SIG-M5 treated with dmso at 0.1 percent for 504 hours (cell line): ENCODE results near the gene C1GALT1C1L.
"Not testable (repeated sequence)": the region's sequence is repeated elsewhere in the genome, so short reads cannot be mapped to it uniquely, and the experiment has no call there.

Experiments
- DNase-seq: peaks from one replicate; lab custom pipeline; 2025; ENCODE audit not compliant: unreplicated experiment; lab: John Stamatoyannopoulos, UW

The C1GALT1C1L gene

DNA sequence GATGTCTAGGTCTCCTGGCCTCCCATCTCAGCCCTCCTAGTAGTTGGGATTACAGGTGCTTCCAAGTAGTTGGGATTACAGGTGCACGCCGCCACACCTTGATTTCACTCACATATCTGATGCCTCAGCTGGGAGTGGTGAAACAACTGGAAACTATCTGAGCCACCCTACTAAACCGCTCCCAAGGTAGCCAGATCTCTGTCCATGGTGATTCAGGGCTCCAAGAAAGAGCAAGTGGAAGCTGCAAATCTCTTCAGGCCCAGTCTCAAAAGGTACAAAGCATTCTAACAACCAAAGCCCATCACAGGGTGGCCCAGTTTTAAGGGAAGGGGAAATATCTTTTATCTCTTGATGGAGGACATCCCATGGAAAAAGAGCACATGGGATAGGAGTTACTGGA is 19.0 kb downstream of the C1GALT1C1L start:
- DNase-seq: no peak

DNA sequence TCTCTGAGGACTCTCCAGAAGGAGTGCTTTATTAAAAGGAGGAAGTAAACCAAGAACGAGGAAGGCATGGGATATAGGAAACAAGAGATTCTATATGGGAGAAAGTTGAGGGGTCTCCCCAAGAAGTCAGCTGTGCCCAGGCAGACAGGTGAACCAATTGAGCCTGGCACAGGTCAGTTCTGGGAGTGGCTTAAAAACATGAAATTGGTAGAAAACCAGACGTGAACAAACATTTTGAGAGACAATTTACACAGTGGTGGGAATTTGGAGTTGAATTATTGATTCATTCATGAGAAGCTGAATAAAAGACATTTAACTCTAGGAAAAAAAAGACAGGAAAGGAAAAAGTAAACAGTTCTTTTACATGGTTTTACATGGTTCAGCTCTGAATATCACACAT is 22.7 kb downstream of the C1GALT1C1L start:
- DNase-seq: no peak

DNA sequence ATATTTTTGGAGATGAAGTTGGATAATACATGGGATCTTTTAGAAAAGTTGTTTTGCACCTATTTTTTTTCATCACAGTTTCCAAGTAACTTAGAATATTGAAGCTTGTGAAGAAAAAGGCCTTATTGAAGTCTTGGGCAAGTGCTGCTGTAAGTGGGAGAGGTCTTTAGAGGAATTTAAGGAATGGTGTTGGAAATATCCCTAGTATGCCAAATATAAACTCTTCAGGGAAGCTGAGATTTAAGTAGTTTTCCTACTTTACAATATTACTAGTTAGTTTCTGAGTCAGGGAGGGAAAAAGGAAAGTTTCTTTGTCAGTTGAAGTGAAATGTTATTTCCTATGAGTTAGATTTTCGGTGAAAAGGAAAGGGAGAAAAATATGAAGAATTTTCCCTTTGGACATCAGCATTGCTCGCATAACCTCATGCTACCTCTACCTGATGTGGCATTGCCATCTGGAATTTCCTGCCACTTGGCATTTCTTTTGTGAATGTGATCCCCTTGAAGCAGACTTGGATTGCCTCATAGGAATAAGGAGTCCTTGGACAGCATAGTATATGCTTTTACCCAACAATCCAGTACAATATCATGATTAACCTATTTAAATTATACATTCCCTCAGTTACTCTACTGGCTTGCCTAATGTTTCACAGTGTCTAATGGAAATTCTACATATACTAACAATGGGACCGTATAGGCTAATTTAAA is 27.1 kb downstream of the C1GALT1C1L start:
- DNase-seq: no peak

DNA sequence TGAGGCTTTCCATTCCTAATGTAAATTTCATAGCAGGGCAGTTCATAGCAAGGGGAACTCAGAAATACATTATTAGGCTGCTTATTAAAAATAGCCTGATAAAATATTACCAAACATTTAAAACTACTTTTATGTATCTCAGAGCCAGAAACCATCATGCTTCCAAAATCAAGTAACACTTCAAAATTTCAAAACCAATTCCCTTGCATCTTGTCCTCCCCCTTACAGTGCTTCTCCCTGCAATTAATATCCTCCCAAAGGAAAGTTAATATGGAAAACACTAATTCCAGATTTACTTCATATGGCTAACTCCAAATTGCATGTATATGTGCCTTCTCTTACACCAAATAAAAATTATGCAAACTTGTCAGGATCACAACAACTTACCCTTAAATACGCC is 32.5 kb downstream of the C1GALT1C1L start:
- no peak for DNase-seq

DNA sequence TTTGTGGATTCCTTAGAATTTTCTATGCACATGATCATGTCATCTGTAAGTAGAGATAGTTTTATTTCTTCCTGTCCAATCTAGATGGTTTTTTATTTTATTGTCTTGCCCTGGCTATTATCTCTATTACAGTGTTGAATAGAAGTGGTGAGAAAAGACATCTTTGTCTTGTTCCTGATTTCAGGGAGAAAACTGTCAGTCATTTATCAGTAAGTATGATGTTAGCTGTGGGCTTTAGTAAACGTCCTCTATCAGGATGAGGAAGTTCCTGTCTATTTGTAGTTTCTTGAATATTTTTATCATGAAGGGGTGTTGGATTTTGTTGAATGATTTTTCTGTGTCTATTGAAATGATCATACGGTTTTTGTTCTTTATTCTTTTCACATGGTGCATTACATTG is 33.9 kb downstream of the C1GALT1C1L start:
- DNase-seq: no peak

DNA sequence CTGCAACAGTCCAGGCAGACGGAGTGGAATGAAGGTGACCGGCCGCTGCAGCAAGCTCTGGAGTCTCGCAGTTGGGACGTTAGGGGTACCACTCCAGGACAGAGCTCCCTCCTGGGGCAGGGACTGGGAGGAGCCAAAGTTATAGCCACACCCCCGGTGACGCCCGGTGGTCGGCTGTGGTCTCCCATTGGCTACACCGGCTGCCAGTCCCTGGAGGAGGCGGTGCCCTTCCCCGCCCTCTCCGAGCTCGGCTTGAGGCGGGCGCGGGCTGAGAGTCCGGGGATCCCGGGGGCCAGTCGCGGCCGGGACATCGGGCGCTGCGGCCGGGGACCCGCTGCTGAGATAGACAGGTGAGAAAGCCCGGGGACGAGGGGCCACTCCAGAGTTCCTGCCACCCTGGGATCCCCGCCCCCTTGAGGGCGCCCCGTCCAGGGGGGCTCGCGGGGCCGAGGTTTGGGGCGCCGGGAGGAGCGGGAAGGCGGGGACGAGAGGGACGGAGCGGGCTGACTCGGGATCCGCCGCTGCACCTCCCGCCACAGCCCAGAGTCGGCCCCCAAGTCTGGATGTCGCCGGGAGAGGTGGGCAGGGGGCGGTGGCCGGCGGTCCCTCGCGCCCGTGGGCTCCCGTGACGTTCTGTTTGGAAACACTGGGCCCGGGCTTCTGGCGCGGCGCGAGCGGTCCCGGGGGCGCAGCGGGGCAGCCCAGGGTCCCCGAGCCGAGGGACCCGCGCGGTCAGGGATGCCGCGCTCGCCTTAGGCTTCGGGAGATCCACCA is 39.0 kb downstream of the C1GALT1C1L start, which contains the start of gene PLEKHH2:
TSS of gene PLEKHH2 (plus strand) at position 231 of the 774 bp plus-strand sequence. CDS start 7,414 bp downstream, outside the sequence.
- peak; percentile 80 for DNase-seq

DNA sequence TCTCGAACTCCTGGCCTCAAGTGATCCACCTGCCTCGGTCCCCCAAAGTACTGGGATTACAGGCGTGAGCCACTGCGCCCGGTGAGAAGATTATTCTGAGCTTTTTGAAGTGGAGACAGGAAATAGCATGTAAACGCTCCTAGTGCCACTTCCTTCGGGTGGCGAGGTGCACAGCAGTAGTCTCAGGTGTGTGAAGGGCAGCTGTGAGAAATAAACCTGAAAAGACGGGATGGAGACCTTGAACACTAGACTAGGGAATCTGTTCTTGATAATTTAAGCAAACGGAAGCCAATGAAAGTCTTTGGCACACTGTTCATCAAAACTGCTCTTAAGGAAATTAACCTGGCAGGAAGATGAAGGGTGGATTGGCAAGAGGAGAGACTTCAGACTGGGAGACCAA is 39.6 kb downstream of the C1GALT1C1L start:
- DNase-seq: no peak

DNA sequence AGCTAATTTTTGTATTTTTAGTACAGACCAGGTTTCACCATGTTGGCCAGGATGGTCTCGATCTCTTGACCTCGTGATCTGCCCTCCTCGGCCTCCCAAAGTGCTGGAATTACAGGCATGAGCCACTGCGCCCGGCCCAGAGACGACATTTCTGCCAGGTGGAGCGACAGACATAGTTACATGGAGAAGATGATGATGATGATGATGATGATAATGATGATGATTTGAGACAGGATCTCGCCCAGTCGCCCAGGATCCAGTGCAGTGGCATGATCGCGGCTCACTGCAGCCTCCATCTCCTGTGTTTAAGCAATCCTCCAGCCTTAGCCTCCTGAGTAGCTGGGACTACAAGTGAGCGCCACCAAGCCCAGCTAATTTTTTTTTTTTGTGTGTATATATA is 40.1 kb downstream of the C1GALT1C1L start:
- not testable (repeated sequence) for DNase-seq

DNA sequence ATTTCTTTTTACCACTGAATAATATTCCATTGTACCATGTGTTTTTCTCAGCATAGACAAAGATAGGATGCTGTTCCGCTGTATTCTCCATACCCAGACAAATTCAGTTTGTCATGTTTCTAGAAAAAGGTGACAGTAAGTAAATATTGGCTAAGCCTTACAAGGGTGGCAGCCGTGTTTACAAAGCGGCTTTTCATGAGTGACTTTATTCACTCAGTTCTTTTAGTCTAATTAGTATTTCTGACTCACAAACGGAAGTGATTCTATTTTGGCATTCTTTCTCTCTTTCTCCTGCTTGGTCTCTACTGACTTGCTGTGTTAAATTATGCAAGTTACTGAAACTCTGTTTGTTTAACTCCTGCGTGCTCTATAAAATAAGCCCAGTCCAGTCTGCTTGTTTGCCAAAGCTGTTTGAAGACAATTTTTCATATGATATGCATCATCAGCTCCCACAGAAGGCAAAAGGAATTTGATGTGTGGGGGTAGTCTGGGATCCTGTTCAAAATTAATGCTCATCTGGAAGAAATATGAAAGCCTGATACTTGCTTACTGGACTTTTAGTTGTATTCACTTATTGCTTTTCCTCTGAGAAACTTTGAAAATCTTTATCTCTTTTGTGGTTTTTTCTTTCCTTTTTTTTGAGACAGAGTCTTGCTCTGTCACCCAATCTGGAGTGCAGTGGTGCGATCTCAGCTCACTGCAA is 41.5 kb downstream of the C1GALT1C1L start:
- DNase-seq: peak; percentile 59

DNA sequence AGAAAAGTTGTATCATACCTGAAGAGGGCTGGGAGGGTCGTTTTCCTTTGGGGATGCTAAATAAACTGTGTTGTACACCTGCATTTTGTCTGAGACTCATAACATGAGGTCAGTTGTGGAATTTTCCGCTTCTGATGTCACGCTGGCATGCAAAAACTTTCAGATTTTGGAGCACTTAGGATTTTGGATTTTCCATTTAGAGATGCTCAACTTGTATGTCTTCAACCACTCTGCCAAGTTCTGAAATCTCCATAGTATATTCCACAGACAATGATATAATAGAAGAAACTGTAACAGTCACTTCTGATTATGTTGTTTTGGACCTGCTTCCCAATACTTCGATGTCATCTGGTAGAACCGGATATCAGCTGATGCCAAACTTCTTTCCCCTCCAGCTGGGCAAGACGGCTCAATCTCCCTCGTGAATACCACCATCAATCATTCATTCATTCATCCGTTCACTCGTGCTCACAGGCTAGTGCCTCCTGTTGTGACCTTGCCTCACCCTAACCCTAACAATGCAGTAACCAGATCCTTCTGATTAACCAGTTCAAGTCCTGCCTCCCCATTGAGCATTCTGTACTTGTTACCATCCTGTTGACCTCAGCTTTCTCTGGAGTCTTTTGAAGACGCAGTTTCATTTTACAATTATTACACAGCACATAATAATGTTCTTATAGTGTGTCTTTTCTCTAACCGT is 44.5 kb downstream of the C1GALT1C1L start:
- DNase-seq: no peak
